Right renal pelvis (tissue), 4 donors: ENCODE results near the gene MYO5C. TPM values are rescaled to one million over a fixed set of nuclear protein-coding genes. Genes with fewer than 3 reads are reported as not detected.

Experiments
- DNase-seq, 4 donors: peaks; one replicate each; pipeline ENCODE4 v3.0.0-alpha.2; 2013; ENCODE audit warnings: low read depth in 4 of 4, low spot score in 3 of 4, missing footprints in 1 of 4
- polyA plus RNA-seq, 4 donors: library from polyadenylated mRNA; unstranded; fragments of 120-200 nt; gene quantifications; one replicate each; pipeline ENCODE4 v1.2.1, GENCODE V29; 2013; ENCODE audit not compliant: insufficient read length in 4 of 4

MYO5C gene
- polyA plus RNA-seq, 4 donors: 19.0 to 22.5 (median 21.1) TPM

DNA sequence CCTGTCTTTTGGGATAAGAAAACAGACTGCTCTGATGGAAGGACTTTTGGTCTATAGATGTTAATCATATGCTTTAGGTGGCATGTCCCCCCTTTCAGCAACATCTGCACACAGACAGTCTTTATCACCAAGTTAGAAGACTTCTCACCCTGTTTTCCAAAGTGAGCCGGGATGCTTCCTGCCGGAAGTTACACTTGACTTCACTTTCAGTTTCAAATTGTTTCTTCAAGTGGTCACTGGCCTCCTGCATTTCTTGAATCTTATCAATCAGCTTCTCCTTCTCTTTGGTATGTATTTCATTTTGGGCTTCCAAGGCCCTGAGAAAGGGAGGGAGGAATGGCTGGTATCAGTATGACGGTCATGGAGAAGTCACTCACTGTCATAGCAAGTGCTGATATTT, 77.2 kb downstream of the MYO5C start:
- no peak for DNase-seq

DNA sequence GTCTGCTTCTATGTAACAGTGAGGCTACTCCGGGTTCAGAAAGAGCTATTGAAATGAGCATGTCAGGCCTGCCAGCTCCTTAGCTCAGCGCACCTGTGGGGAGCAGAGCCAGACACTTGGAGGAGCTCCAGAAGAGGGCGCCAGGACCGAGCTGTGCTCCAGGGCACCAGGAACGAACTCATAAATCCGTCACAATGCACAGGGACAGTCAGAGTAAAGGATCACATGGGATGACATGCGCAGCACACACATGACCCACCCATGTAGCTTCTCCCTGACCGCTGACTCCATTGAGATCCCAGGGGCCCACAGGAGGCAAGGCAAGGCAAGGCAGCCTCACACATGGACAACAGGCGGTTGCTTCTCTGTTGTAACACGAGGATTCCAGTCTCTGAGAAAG, 78.4 kb downstream of the MYO5C start:
- DNase-seq: no peak

DNA sequence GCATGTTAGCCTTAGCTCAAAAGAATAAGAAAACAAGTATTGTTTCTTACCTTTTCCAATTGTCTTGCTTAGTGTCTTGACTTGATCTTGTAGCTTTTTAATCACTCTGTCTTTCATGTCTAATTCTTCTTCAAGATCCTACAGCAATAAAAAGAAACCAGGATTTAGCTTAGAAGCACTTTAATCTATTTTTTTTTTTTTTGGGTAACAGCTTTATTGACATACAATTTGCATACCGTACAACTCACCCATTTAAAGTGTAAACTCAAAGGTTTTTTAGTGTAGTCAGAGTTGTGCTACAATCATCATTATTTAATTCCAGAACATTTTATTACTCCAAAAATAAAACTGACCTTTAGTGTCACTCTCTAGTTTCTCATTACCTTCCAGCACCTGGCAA, 81.1 kb downstream of the MYO5C start:
- no peak for DNase-seq

DNA sequence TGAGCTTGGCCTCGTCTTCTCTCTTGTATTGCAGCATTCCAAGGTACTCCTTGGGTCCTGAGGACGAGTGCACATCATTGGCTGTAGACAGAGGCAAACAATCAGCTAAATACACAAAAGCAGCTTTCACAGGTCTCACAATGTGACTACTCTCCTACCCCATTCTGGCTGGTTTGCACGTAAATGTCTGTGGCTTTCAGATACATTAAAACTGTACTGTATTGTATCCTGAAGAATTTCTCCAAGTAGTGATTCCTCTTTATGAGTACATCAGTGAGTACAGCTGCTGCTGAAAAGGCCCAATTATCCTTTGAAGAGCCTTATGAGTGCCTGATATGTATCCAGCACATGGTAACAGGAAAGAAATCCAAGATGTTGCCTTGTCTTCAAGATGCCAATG, 82.4 kb downstream of the MYO5C start:
- DNase-seq: no peak

DNA sequence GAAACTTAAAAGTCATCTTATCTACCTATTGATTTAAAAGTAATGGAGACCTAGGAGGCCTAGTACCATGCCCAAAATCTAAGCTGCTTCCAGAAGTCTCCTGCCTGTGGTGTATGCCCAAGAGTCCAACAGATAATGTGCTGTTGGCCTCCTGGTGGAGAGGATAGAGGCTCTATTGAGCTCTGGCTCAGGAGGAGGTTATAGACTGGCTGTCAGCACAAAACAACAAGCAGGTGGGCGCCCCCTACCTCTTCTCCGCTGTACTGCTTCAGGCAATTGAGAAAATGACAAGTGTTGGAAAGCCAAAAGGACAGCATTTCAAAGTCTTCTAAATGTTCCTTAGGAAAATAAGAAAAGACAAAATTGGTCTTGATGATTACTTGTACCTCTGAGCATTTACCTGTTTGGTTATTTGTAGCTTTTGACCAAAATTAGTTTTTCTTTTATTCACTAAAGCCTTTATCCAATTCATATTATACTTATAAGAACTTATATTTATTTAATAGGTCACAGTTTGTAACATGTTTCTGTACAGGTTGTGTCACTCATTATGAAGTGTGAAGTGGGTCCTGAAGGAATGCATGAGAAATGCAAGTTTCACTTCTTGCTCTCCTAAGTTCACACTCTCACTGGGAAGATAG, 87.2 kb downstream of the MYO5C start:
- no peak for DNase-seq

DNA sequence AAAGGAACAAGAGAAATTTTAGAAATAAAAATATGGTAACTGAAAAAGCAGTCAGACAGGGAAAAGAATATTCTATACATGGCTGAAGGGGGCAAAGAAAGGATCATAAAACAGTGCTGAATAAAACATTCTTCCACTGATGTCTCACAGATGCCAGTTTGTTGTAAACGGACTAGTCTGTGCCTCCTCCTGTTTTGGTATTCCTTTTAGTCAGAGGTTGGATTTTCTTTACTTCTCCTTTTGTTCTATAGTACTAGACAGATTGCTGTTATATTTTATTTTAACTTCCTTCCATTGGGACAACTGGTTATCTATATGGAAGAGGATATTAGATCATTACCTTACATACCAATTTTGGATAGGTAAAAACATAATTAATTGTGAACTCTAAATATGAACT, 88.4 kb downstream of the MYO5C start:
- no peak for DNase-seq

DNA sequence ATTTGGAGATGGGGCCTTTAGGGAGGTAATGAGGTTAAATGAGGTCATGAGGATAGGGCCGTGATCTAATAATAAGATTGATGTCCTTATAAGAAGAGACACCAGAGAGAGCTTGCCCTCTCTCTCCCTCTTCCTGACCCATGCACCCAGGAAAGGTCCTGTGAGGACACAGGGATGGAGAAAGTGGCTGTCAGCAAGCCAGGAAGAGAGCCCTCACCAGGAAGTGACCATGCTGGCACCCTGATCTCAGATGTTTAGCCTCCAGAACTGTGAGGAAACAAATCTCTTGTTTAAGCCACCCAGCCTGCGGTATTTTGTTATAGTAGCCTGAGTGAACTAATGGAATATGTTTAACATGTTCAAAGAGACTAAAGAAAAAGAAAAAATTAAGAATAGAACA, 89.2 kb downstream of the MYO5C start:
- no peak for DNase-seq

DNA sequence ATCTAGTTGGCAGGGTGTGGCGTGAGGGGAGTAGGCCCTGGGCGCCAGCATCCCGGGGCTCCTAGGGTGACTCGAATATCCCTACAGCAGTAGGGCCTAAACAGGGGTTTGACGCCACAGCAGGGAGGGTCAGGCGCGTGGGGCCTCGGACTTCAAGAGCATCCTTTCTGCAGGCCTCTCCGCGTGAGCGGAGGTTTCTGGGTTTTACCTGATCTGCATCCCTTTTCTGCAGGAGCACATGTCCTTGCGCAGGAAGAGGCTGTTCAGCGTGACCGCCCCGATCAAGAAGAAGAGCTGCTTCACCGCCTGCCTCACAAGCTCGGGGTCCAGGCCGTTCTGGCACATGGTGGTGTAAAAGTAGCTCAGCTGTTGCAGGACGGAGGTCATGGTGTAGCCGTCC, 90.9 kb downstream of the MYO5C start:
- no peak for DNase-seq

DNA sequence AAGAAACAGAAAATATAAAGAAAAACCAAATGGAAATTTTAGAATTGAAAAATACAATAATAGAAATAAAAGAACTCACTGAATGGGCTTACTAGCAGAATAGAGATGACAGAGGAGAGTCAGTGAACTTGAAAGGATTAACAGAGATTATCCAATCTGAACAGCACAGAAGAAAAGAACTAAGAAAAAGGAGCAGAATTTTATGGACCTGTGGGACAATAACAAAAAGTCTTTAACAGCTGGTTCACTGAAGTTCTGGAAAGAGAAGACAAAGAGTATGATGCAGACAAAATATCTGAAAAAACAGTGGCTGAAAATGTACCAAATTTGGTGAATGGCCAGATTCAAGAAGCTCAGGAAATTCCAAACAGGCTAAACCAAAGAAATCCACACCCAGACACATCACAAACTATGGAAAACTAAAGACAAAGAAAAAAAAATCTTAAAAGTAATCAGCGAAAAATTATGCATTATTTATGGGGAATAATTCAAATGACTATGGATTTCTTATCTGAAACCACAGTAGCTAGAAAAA, 94.7 kb downstream of the MYO5C start:
- no peak for DNase-seq

DNA sequence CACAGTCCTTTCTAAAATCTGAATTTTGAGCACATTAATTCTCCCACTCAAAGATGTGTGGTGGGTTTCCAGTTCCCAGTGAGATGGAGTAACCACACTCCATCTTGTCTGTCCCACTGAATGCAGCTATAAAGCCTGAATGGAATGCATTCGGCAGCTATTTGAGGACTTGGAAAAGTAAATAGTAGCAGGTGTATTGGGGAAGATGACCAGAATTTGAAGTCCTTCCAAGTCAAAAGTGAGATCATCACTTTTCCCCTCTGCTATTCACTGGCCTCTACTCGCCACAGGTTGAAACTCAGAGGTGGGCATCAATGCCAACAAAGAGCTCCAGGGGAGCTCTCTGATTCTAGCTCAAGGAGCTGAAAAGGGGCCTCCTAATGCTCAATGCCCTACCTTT, 96.3 kb downstream of the MYO5C start:
- no peak for DNase-seq

DNA sequence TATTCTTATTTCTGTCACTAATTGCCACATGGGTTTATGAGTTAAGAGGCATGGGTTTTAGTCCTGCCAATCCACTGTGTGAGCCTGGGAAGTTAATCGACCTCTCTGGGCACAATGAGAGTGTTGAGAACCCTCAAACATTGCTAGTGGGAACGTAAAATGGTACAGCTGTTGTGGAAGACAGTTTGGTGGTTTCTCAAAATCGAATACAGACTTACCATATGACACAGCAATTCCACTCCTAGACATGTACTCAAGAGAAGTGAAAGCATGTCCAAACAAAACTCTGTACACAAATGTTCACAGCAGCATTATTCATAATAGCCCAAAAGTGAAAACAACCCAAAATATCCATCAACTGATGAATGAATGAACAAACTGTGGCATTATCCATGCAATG, 98.7 kb downstream of the MYO5C start:
- no peak for DNase-seq

DNA sequence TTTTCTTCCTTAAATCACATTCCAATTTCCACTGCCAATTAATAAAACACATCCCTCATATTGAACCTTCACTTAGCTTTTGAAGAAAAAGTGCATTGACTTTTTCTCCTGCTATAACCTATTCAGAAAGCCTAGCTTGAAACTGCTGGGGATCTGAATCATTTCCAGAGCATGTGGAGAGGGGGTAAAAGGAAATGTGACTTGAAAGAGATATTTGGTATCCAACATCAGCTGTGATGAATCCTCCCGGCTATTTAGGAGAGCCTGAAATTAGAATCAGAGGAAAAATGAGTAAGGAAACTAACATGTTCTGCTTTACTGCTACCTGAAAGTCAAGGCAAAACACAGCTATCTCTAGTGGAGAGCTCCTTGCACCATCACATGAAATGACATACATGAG, 101.8 kb downstream of the MYO5C start:
- no peak for DNase-seq

DNA sequence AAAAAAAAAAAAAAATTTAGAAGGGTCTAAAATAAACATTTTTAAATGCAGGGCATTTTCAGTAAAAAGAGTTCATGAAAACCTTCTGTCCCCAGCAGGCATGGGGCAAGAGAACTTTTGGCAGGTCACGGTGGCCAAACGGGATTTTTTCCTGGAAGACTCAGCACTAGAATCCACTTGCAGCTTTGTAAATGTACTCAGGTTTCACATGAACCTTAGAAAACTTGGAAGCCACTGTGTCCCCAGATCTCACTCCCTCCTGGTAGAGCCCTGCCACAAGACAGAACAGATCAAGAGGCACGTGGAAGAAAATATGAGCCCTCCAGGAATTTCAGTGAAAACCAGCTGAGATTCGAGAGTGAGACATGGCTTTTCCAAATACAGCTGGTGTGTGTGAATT, 102.3 kb downstream of the MYO5C start:
- no peak for DNase-seq

DNA sequence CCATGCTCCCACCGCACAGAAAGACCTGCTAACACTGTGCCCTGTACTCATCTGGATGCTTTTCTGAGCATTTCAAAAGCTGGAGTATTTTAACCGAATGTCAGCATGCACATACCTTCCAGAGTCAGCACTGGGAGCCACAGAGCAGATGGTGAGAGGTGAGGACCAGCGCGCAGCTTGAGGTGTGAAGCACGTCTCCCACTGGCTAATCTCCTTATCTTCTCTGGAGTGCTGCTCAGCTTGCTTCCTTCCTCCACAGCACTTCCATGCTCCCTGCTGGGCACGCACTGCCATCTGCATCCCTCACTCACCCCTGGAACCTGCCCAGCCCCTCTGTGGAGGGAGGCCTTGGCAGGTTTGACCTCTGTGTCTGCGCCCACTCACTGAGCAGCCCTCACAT, 104.4 kb downstream of the MYO5C start, which contains the start of gene GNB5:
Gene GNB5 (minus strand): TSS at position 186 of the 400 bp plus-strand sequence. CDS start 6,716 bp downstream, outside the sequence.
- DNase-seq: no peak

DNA sequence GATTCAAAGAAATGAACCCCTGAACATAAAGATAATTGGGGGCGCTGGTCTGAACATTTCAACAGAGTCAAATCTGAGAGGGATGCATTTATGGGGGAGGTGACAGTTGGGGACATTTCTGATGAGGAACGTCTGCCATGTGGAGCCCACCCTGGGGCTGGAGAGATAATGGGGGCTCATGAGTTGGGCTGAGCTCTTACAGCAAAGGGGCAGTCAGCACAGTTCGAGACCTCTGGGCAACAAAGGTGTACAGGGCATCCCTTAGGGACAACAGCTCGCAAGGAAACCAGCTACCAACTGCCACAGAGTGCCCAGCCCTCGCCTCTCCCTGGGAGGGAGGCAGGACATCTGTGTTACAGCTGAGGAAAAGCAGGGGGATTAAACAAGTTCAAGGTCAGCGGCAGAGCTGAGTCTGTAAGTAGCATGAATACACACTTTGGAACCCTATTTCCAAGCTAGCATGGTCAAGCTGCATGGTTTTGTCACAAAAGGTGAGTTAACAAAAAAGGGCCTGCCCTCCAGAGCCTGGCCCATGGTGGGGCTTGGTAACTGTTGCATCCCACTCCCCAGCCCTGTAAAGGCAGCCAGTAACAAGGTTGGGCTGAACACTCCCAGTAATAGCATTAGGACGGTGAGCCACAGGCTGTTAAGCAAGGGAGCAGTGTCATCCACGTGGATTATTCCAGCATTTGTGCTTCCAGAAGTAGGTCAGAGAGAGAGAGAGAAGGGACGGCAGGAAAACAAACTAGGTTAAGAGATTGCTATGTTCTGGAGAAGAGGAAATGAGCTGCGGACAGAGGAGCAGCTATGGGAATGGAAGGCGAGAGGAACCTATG, 108.7 kb downstream of the MYO5C start:
- no peak for DNase-seq

DNA sequence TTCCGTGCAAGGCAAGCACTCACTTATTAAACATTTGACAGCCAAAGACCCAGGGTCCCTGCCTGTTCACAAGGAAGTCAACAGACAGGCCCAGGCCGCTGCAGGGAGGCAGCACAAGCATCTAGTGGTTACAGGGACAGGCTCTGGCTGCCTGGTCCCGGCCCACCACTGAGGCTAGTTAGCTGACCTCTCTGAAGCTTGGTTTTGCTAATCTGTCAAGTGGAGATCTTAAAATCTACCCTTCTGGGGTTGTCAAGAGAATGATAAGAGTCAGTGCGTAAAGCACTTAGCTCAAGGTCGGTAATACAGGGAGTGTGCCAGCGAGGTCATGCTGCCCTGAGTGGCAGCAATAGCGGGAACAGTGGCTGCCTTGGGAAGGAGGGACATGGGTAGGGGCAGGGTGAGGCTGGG, 110.4 kb downstream of the MYO5C start:
- DNase-seq: no peak

DNA sequence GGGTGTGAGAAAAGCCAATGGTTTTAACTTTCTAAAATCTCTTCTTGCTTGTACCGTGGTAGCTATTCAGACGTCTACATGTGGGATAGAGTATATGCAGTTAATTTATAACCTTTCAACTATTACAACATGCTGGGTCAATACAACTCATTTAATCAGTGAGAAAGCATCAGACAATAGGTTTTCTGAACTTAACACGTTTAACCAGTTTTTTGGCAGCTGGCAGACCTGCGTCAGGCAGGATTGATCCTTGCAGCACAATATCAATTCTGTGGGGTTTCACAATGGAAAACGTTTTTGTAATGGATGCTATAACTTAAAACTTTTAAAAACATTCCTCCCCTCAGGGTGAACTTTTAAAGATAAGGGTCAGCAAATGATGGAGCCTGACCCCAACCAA, 110.9 kb downstream of the MYO5C start:
- DNase-seq: no peak

DNA sequence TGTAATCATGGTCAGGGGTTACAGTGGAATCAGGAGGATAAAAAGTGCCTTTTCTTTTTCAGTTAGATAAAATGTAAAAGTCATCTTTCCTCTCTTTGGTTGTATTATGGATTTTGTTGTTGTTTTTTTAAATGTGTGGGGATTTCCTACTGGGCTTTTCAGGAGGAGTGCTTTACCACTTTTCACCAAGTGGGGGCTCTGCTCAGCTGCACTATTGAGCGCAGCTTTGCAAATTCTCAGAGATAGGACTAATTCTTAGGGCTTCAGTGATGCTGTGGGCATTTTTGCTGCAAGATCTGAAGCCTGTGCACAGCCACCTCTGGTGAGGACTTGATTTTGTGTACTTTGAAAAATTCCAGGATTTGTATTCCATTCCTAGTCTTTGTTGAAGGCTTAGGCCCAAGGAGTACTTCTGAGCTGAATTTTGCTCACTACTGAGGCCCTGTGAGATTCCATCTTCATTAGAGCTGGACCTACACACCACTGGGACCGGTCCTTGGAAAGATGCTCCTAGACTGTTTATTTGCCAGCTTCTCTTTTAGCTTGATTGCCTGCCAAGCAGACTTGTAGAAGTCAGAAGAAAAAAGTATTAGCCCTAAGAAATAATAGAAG, 111.9 kb downstream of the MYO5C start:
- DNase-seq: peak in 1 of 4 donors; percentile 12

DNA sequence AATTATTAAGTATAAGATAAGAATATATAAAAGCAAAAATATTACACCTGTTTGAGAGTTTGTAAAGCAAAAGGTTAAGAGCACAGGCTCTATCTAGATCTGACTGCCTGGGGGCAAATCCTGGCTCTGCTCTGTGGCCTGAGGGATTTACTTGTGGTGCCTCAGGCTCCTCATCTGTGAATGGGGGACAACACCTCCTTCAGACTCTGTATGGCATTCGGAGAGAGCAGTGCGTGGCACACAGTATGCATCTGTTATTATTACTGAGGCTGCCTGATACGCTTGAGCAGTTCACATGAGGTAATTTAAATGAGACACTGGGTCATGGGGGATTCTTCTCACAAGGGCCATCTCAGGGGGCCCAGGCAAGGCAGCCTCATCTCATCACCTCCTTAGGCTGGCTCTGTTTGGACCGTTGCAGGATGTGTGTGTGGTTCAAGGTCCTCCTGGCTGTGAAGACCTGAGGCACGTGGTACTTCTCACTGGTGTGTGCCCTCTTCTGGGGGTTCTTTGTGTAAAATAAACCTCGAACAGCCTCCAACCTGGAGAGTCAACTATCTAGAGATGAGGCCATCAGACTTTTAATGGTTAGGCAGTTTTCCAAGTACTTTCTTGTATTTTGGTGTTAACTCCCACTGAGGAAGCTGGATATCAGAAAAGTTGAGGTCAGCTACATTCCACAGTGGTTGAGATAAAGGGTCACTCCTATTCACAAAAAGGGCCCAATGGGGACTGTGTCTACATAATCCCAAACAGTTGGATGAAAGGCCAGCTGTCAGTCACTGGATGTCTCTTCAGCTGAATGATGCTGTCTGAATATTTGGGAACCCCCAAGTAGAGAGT, 113.4 kb downstream of the MYO5C start:
- no peak for DNase-seq

DNA sequence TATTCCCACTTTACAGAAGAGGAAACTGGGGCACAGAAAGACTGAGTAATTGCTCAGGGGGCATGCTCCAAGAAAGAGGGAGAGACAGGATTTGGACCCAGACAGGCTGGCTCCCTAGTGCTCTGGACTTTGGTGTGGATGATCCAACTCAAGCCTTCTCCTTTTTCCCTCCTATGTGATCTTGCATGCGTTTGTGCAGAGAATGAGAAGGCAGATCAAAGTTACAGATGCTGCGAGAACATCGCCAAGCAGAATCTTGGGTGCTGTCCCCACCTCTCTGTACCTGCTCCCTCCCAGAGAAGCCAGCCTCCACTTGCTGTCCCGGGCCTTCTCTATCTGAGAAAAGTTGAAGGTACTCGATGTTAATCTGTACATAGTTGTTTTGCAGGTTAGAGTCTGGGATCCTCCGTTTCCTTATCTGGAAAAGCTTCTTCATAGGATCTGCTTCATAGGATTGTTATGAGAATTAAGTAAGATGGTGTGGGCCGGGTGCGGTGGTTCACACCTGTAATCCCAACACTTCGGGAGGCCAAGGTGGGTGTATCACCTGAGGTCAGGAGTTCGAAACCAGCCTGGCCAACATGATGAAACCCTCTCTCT, 114.7 kb downstream of the MYO5C start:
- no peak for DNase-seq
